Testis (tissue), 3 donors: ENCODE data around the gene UTP3. TPM values are rescaled to one million over a fixed set of nuclear protein-coding genes. Genes with fewer than 3 reads are reported as not detected.

Experiments used
- DNase-seq: peaks from one replicate; pipeline ENCODE4 v3.0.0-alpha.2; 2019
- H3K27ac ChIP-seq, 2 donors: fragments of 200-600 bp; sonication (generic); one replicate each; pipeline ENCODE4 v1.5.1; 2019
- H3K27me3 ChIP-seq: fragments of 200-600 bp; sonication (generic); one replicate; pipeline ENCODE4 v1.5.1; 2019
- H3K36me3 ChIP-seq: fragments of 200-600 bp; sonication (generic); one replicate; pipeline ENCODE4 v1.5.1; 2017; ENCODE audit warnings: low read depth; ENCODE audit errors: missing control alignments
- H3K4me1 ChIP-seq: fragments of 200-600 bp; sonication (generic); one replicate; pipeline ENCODE4 v1.5.1; 2019
- H3K4me3 ChIP-seq, 2 donors: fragments of 200-600 bp; sonication (generic); one replicate each; pipeline ENCODE4 v1.5.1; 2017 to 2019
- H3K9me3 ChIP-seq: fragments of 200-600 bp; sonication (generic); one replicate; pipeline ENCODE4 v1.5.1; 2017
- CTCF ChIP-seq, 3 experiments: fragments of 450-650 bp in 2 of 3; fragments of 200-600 bp in 1 of 3; sonication (generic) in 1 of 3; IDR thresholded peaks; one replicate each; pipeline ENCODE4 v1.5.1; 2016 to 2019; ENCODE audit warnings: antibody characterized with exemption in 3 of 3, mild to moderate bottlenecking in 2 of 3, moderate library complexity in 1 of 3
- POLR2A ChIP-seq: fragments of 450-650 bp; IDR thresholded peaks from one replicate; pipeline ENCODE4 v1.6.1; 2017; ENCODE audit warnings: antibody characterized with exemption, mild to moderate bottlenecking, moderate library complexity
- WGBS, 2 donors: methylation state at CpG; one replicate each; pipeline ENCODE4 v1.1.5; 2018; 5-methylcytosine and 5-hydroxymethylcytosine counted together
- intact Hi-C: fragments of 100-400 bp; cut with DNase I; formaldehyde crosslinking; loops from one replicate; pipeline ENCODE4 v1.15.1; 2023; ENCODE audit warnings: low total_unique reads
- polyA plus RNA-seq: library from polyadenylated mRNA; stranded (reverse); fragments of 350-450 nt; fragmentation: Illumina TruSeq; extraction: RNeasy Lipid Tissue Mini Kit (QIAGEN cat#74804); gene quantifications from one replicate; pipeline ENCODE4 v1.2.3, GENCODE V29; 2014; ENCODE audit warnings: low read depth, low replicate concordance; ENCODE audit not compliant: insufficient read depth
- total RNA-seq, 2 donors: library from RNA; depleted of rRNA; stranded (reverse); fragments of >200 nt; gene quantifications; one replicate each; pipeline ENCODE4 v1.2.3, GENCODE V29; 2016

UTP3 gene
- total and polyA plus RNA-seq, 3 donors from 2014 or later, result 18.5 to 26.0 (median 25.4) TPM

- H3K9me3 ChIP-seq, result no peaks in the 10 kb centered on the region
- no peak for DNase-seq
- no peak overlapping the region for H3K27ac ChIP-seq
- no peak overlapping the region for H3K4me3 ChIP-seq
- intact Hi-C loops, result no loop called here
- no peaks in the 10 kb centered on the region for H3K27me3 ChIP-seq
- no peaks in the 10 kb centered on the region for H3K36me3 ChIP-seq
- H3K4me1 ChIP-seq, result no peaks in the 10 kb centered on the region
- TF ChIP-seq CTCF (IDR thresholded peaks at IDR 0.05) (no peak), POLR2A (no peak)
- 57% methylated on average over 3 of the region's 3 CpGs for WGBS, 2 donors
These were observed 20.4 kb upstream of the UTP3 start for GRCh38 chr4:70667740-70668535.

- no peaks in the 10 kb centered on the region for H3K27me3 ChIP-seq
- DNase-seq, result no peak
- H3K4me1 ChIP-seq, result no peaks in the 10 kb centered on the region
- H3K9me3 ChIP-seq, result no peaks in the 10 kb centered on the region
- H3K27ac ChIP-seq, result no peak overlapping the region
- WGBS, 2 donors, result 79 to 88% methylated on average over 5 of the region's 5 CpGs
- intact Hi-C loops, result no loop called here
- no peak overlapping the region for H3K4me3 ChIP-seq
- TF ChIP-seq CTCF (IDR thresholded peaks at IDR 0.05), result no peak
- TF ChIP-seq POLR2A, result no peak
- no peaks in the 10 kb centered on the region for H3K36me3 ChIP-seq
These were observed 17.9 kb upstream of the UTP3 start for GRCh38 chr4:70670332-70671014.

- 74 to 84% methylated on average over 2 of the region's 2 CpGs for WGBS, 2 donors
- H3K4me3 ChIP-seq, result no peak overlapping the region
- H3K27me3 ChIP-seq, result no peaks in the 10 kb centered on the region
- no peak for TF ChIP-seq POLR2A
- no peak for TF ChIP-seq CTCF (IDR thresholded peaks at IDR 0.05)
- no peak overlapping the region for H3K27ac ChIP-seq
- no peak for DNase-seq
- H3K9me3 ChIP-seq, result no peaks in the 10 kb centered on the region
- H3K36me3 ChIP-seq, result no peaks in the 10 kb centered on the region
- intact Hi-C loops, result no loop called here
- H3K4me1 ChIP-seq, result no peaks in the 10 kb centered on the region
These were observed 17.2 kb upstream of the UTP3 start for GRCh38 chr4:70671091-70671490.

GRCh38 chr4:70674191-70674590 lies 14.1 kb upstream of the UTP3 start:
- no peaks in the 10 kb centered on the region for H3K27me3 ChIP-seq
- DNase-seq, result no peak
- H3K36me3 ChIP-seq, result no peaks in the 10 kb centered on the region
- TF ChIP-seq CTCF (IDR thresholded peaks at IDR 0.05) (no peak), POLR2A (no peak)
- no peak overlapping the region for H3K4me3 ChIP-seq
- H3K4me1 ChIP-seq, result no peaks in the 10 kb centered on the region
- intact Hi-C loops, result no loop called here
- no peak overlapping the region for H3K27ac ChIP-seq
- no peaks in the 10 kb centered on the region for H3K9me3 ChIP-seq
